ENCODE results near the gene CFAP61. TPM values are rescaled to one million over a fixed set of nuclear protein-coding genes. Genes with fewer than 3 reads are reported as not detected.
A peak's percentile ranks its signal among the peaks of the same experiment; 100 is the strongest.

The CFAP61 gene
- total RNA-seq, 1 donor from 2014 or later = not detected

DNA sequence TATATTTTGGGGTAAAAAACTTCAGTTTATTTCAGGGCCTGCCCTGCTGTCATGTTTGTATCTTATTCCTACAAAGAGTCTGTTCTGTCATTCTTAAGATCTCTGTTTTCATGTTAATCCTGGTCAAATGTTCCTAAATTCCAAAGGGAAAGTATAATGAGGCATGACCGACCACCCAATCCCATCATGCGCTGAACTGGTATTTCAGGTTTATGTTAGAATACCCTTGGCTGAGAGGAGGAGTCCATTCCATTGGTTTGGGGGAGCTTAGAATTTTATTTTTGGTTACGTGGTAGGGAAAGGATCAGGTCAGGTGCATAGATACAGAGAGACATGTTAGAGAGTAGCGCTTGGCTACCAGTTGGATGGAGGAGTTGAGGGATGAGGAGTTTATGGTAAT, 25.7 kb downstream of the CFAP61 start:
- DNase-seq (ENCODE audit: low read depth) = no peak
- TF ChIP-seq, protein P1, sequence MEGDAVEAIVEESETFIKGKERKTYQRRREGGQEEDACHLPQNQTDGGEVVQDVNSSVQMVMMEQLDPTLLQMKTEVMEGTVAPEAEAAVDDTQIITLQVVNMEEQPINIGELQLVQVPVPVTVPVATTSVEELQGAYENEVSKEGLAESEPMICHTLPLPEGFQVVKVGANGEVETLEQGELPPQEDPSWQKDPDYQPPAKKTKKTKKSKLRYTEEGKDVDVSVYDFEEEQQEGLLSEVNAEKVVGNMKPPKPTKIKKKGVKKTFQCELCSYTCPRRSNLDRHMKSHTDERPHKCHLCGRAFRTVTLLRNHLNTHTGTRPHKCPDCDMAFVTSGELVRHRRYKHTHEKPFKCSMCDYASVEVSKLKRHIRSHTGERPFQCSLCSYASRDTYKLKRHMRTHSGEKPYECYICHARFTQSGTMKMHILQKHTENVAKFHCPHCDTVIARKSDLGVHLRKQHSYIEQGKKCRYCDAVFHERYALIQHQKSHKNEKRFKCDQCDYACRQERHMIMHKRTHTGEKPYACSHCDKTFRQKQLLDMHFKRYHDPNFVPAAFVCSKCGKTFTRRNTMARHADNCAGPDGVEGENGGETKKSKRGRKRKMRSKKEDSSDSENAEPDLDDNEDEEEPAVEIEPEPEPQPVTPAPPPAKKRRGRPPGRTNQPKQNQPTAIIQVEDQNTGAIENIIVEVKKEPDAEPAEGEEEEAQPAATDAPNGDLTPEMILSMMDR (conservative IDR thresholded peaks at IDR 0.05; ENCODE audit: low read depth, low read length) = no peak
- H3K4me3 ChIP-seq (ENCODE audit: low read depth, low read length) = no peak overlapping the region

DNA sequence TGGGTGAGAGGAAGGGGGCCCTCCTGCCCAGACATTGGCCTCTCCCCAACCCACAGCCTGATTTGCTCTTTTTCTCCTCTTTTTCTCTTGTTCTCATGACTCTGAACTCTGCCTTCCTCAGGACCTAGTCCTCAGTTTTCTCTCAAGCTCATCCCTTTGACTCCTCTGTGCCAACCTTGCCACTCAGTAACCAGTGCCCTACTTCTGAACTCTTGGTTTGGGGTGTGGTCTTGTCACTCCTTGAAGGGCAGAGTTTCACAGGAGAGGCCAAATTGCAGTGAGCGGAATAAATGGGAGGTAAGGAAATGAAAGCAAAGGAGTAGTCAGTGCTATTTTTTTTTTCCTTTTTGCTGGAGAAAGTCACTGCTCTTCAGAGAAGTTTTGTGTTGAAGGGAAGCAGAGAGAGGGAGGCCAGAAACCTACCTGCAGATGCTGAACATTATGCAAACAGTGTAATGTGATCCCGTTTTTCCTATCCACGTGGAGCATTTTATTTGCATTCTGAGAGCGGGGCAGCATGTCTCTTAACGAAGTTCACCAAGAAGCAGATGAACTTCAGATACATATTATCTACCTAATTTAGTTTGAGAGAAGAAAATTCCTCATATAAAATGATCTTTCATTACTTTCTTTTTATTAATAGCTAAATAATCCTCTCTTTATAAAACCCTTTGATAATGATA, 26.9 kb downstream of the CFAP61 start:
- TF ChIP-seq, protein P1 (conservative IDR thresholded peaks at IDR 0.05; ENCODE audit: low read depth, low read length) = no peak
- H3K4me3 ChIP-seq (ENCODE audit: low read depth, low read length) = no peak overlapping the region
- DNase-seq (ENCODE audit: low read depth) = no peak

DNA sequence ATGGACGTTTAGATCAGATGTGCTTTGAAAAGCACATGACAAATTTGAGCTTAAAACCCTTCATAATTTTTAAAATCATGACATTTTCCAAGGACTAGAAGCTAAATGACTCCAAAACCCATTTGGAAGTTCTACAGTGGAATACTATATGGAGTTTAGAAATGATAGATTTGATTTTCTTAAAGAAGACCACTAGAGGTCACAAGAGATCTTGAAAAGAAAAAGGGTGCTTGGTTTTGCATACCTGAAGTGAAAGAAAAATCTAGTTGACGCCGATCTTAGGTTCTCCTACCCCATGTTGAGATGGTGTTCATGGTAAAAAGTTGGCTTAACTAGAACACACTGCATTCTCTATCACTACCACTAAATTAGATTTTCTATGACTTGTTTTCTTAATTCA, 31.5 kb downstream of the CFAP61 start:
- no peak for DNase-seq (ENCODE audit: low read depth)
- no peak overlapping the region for H3K4me3 ChIP-seq (ENCODE audit: low read depth, low read length)
- TF ChIP-seq, protein P1 (conservative IDR thresholded peaks at IDR 0.05; ENCODE audit: low read depth, low read length) = peak; percentile 57

DNA sequence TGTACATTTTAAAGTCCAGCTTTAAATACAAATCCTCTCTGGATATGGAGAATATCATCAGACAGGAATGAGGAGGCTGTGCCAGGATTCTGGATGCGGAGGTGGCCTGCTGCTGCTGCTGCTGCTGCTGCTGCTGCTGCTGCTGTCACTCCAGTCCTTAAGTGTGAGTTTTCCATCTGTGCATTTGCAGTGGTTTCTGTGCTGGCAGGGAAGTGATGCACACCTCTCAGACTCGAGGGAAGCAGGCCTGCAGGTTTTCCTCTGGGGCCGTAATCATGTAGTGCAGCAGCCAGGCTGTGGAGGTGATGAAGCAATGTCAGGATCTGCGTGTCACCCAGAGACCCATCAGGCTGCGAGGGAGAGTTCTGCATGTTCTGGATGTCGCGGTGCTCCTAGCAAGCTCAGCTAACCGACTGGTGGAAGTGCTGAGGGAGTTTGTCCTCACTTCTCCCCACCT, 32.0 kb downstream of the CFAP61 start:
- no peak overlapping the region for H3K4me3 ChIP-seq (ENCODE audit: low read depth, low read length)
- DNase-seq (ENCODE audit: low read depth) = no peak
- TF ChIP-seq, protein P1 (conservative IDR thresholded peaks at IDR 0.05; ENCODE audit: low read depth, low read length) = no peak

DNA sequence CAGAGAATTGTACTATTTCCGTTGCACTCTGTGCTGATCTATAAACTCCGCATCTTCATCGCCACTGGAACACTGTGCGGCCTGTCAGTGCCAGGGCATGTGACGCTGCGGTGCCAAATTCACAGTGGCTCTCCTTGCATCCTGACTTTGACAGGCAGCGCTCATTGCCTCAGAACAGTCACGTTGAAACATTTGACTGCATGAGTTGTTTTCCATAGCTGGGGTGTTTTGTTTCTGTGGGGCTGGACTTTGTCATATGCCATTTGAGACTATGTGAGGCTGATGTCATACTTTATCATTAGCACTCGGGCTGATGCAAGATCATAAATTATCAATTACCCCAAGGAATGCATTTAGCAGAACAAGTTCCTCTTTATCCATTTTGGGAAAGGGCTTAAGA, 32.7 kb downstream of the CFAP61 start:
- TF ChIP-seq, protein P1 (conservative IDR thresholded peaks at IDR 0.05; ENCODE audit: low read depth, low read length) = no peak
- DNase-seq (ENCODE audit: low read depth) = no peak
- no peak overlapping the region for H3K4me3 ChIP-seq (ENCODE audit: low read depth, low read length)

DNA sequence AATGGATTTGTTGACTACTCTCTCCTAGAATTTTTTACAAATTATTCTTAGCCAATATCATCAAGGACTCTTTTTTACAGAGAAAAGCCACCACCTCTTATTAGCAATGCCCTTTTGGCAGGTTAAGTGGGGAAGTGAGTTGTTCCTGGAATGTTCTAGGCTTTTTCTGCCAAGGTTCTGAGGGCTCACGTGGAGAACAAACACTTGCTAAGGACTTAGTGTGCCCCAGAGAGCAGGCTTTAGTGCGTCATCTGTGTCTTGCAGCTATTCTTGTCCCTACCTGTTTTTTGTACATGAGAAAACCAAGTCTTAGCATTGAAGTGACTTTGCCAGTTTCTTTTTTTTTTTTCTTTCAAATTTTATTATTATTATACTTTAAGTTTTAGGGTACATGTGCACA, 33.5 kb downstream of the CFAP61 start:
- no peak overlapping the region for H3K4me3 ChIP-seq (ENCODE audit: low read depth, low read length)
- DNase-seq (ENCODE audit: low read depth) = no peak
- TF ChIP-seq, protein P1 (conservative IDR thresholded peaks at IDR 0.05; ENCODE audit: low read depth, low read length) = no peak

DNA sequence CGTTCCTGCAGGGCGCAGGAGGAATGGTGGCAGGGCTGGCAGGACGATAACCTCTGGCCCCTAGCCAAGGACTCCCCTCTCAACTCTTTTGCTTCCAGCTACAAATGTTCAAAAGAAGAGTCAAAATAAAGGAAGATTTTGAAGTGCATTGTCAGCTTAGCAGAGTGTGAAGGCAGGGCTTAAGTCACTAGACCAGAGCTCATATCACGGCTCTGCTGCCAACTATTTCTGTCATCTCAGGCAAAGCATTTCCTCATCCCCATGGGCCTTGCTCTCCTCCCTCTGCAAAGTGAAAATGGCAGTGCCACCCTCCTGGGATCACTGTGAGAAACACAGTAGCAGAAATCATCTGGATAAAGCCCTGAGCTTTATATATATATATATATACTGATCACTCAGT, 36.7 kb downstream of the CFAP61 start:
- no peak overlapping the region for H3K4me3 ChIP-seq (ENCODE audit: low read depth, low read length)
- TF ChIP-seq, protein P1 (conservative IDR thresholded peaks at IDR 0.05; ENCODE audit: low read depth, low read length) = no peak
- no peak for DNase-seq (ENCODE audit: low read depth)

Data from epithelial cell of proximal tubule (primary cell).